HEK293 (cell line): ENCODE data around the gene DMGDH.
A peak's percentile ranks its signal among the peaks of the same experiment; 100 is the strongest.

Experiments used
- AEBP2 ChIP-seq: fragments of 450-650 bp; formaldehyde crosslinking; IDR thresholded peaks from 2 replicates; pipeline ENCODE4 v1.5.1; 2016; ENCODE audit warnings: missing biosample characterization, missing genetic modification characterization, borderline replicate concordance
- CTCF ChIP-seq: fragments of 450-650 bp; formaldehyde crosslinking; IDR thresholded peaks from 2 replicates; pipeline ENCODE4 v1.5.1; 2016; ENCODE audit warnings: missing biosample characterization, missing genetic modification characterization
- INSM2 ChIP-seq: fragments of 450-650 bp; formaldehyde crosslinking; IDR thresholded peaks from 2 replicates; pipeline ENCODE4 v1.5.1; 2016; ENCODE audit warnings: missing biosample characterization, missing genetic modification characterization
- KLF17 ChIP-seq: fragments of 450-650 bp; formaldehyde crosslinking; IDR thresholded peaks from 2 replicates; pipeline ENCODE4 v1.5.1; 2016; ENCODE audit warnings: missing biosample characterization, missing genetic modification characterization
- KLF9 ChIP-seq: fragments of 450-650 bp; formaldehyde crosslinking; IDR thresholded peaks from 2 replicates; pipeline ENCODE4 v1.5.1; 2016; ENCODE audit warnings: missing biosample characterization, missing genetic modification characterization, low read depth
- PRDM4 ChIP-seq: fragments of 450-650 bp; formaldehyde crosslinking; IDR thresholded peaks from 2 replicates; pipeline ENCODE4 v1.5.1; 2017; ENCODE audit warnings: missing biosample characterization, missing genetic modification characterization
- SCRT1 ChIP-seq: fragments of 450-650 bp; formaldehyde crosslinking; IDR thresholded peaks from 2 replicates; pipeline ENCODE4 v1.5.1; 2016; ENCODE audit warnings: missing biosample characterization, missing genetic modification characterization, borderline replicate concordance
- SETDB1 ChIP-seq: IDR thresholded peaks from one replicate; pipeline ENCODE4 v1.6.1; 2017; ENCODE audit warnings: mild to moderate bottlenecking, low read length, moderate library complexity, mixed read lengths; ENCODE audit not compliant: insufficient read length
- ZBTB17 ChIP-seq: fragments of 450-650 bp; formaldehyde crosslinking; IDR thresholded peaks from 2 replicates; pipeline ENCODE4 v1.5.1; 2016; ENCODE audit warnings: missing biosample characterization, missing genetic modification characterization
- ZBTB21 ChIP-seq: fragments of 450-650 bp; formaldehyde crosslinking; IDR thresholded peaks from 2 replicates; pipeline ENCODE4 v1.5.1; 2017; ENCODE audit warnings: missing biosample characterization, missing genetic modification characterization
- ZBTB48 ChIP-seq: fragments of 450-650 bp; formaldehyde crosslinking; IDR thresholded peaks from 2 replicates; pipeline ENCODE4 v1.5.1; 2016; ENCODE audit warnings: missing biosample characterization, missing genetic modification characterization
- ZNF121 ChIP-seq: fragments of 450-650 bp; formaldehyde crosslinking; IDR thresholded peaks from 2 replicates; pipeline ENCODE4 v1.5.1; 2016; ENCODE audit warnings: missing biosample characterization, missing genetic modification characterization
- ZNF133 ChIP-seq: fragments of 450-650 bp; formaldehyde crosslinking; IDR thresholded peaks from 2 replicates; pipeline ENCODE4 v1.5.1; 2016; ENCODE audit warnings: missing biosample characterization, missing genetic modification characterization
- ZNF2 ChIP-seq: fragments of 450-650 bp; formaldehyde crosslinking; IDR thresholded peaks from 2 replicates; pipeline ENCODE4 v1.5.1; 2016; ENCODE audit warnings: missing biosample characterization, missing genetic modification characterization
- ZNF37A ChIP-seq: fragments of 450-650 bp; IDR thresholded peaks from 2 replicates; pipeline ENCODE4 v1.5.1; 2018; ENCODE audit warnings: missing biosample characterization, missing genetic modification characterization
- ZNF398 ChIP-seq: fragments of 450-650 bp; formaldehyde crosslinking; IDR thresholded peaks from 2 replicates; pipeline ENCODE4 v1.5.1; 2017; ENCODE audit warnings: missing biosample characterization, missing genetic modification characterization
- ZNF423 ChIP-seq: fragments of 450-650 bp; formaldehyde crosslinking; IDR thresholded peaks from 2 replicates; pipeline ENCODE4 v1.5.1; 2016; ENCODE audit warnings: missing biosample characterization, missing genetic modification characterization
- ZNF596 ChIP-seq: fragments of 450-650 bp; IDR thresholded peaks from 2 replicates; pipeline ENCODE4 v1.5.0; 2018; ENCODE audit warnings: missing biosample characterization, mild to moderate bottlenecking, missing genetic modification characterization, moderate library complexity
- ZNF639 ChIP-seq: fragments of 450-650 bp; formaldehyde crosslinking; IDR thresholded peaks from 2 replicates; pipeline ENCODE4 v1.5.1; 2016; ENCODE audit warnings: missing biosample characterization, missing genetic modification characterization
- ZNF654 ChIP-seq: fragments of 450-650 bp; formaldehyde crosslinking; IDR thresholded peaks from 2 replicates; pipeline ENCODE4 v1.5.1; 2016; ENCODE audit warnings: low read depth, missing biosample characterization, missing genetic modification characterization
- ZNF792 ChIP-seq: fragments of 450-650 bp; formaldehyde crosslinking; IDR thresholded peaks from 2 replicates; pipeline ENCODE4 v1.5.1; 2016; ENCODE audit warnings: missing biosample characterization, missing genetic modification characterization
- ZNF843 ChIP-seq: fragments of 450-650 bp; formaldehyde crosslinking; IDR thresholded peaks from 2 replicates; pipeline ENCODE4 v1.5.1; 2016; ENCODE audit warnings: missing biosample characterization, missing genetic modification characterization
- ZSCAN16 ChIP-seq: fragments of 450-650 bp; formaldehyde crosslinking; IDR thresholded peaks from 2 replicates; pipeline ENCODE4 v1.5.1; 2016; ENCODE audit warnings: missing biosample characterization, missing genetic modification characterization
- ZSCAN23 ChIP-seq: fragments of 450-650 bp; formaldehyde crosslinking; IDR thresholded peaks from 2 replicates; pipeline ENCODE4 v1.5.1; 2016; ENCODE audit warnings: missing biosample characterization, missing genetic modification characterization

Gene DMGDH

GRCh38 chr5:78984439-78985115 lies 84.9 kb downstream of the DMGDH start (continued):
- TF ChIP-seq PRDM4 (tag by site-specific recombination) (peak; percentile 10; the same call in 1 of the 2 replicates), INSM2 (tag by site-specific recombination) (peak; percentile 65), KLF17 (0 out of 2 replicates have a peak, but pooled peaks have one; percentile 44), ZNF639 (tag by site-specific recombination) (no peak), ZBTB21 (tag by site-specific recombination) (no peak), ZSCAN23 (tag by site-specific recombination) (no peak), SETDB1 (no peak), ZBTB17 (tag by site-specific recombination) (0 out of 2 replicates have a peak, but pooled peaks have one; percentile 50), ZNF843 (tag by site-specific recombination) (no peak), ZNF2 (tag by site-specific recombination) (0 out of 2 replicates have a peak, but pooled peaks have one; percentile 61), CTCF (peak; percentile 44), ZNF133 (no peak), ZNF423 (tag by site-specific recombination) (no peak), SCRT1 (no peak), AEBP2 (tag by site-specific recombination) (no peak), ZNF596 (tag by site-specific recombination) (peak; percentile 25), ZBTB48 (tag by site-specific recombination) (no peak), ZNF121 (no peak), ZSCAN16 (tag by site-specific recombination) (no peak), ZNF37A (no peak), ZNF792 (tag by site-specific recombination) (no peak), KLF9 (peak; percentile 49; the same call in 1 of the 2 replicates), ZNF654 (tag by site-specific recombination) (no peak), ZNF398 (tag by site-specific recombination) (peak; percentile 23; the same call in 1 of the 2 replicates)
